Endothelial cell of umbilical vein (primary cell): Measurements from ENCODE around the gene PARD3B.

ENCODE experiments used
- EZH2 ChIP-seq: IDR thresholded peaks from 2 replicates; pipeline ENCODE4 v1.6.1; 2012; ENCODE audit warnings: borderline replicate concordance, low read depth, mild to moderate bottlenecking, moderate library complexity, low read length, inconsistent platforms; ENCODE audit not compliant: severe bottlenecking
- JUN ChIP-seq: IDR thresholded peaks from 2 replicates; pipeline ENCODE4 v1.6.1; 2011; ENCODE audit warnings: borderline replicate concordance, low read depth; ENCODE audit not compliant: insufficient read length, insufficient read depth
- MYC ChIP-seq: IDR thresholded peaks from one replicate; pipeline ENCODE4 v1.6.1; 2011; ENCODE audit warnings: mild to moderate bottlenecking, low read depth, low read length
- POLR2A ChIP-seq: IDR thresholded peaks from 2 replicates; pipeline ENCODE4 v1.6.1; 2012; ENCODE audit warnings: low read depth, mild to moderate bottlenecking, control low read depth, low read length
- TF ChIP-seq, protein P1 (sequence below), 2 donors: IDR thresholded peaks; 1 replicate in 1 of 2; 2 replicates in 1 of 2; pipeline ENCODE4 v1.5.1; 2011; ENCODE audit warnings: low read length in 2 of 2, mild to moderate bottlenecking in 2 of 2, moderate library complexity in 2 of 2, control low read depth in 1 of 2, inconsistent platforms in 1 of 2, low read depth in 1 of 2; ENCODE audit not compliant: insufficient read depth in 1 of 2; ENCODE audit errors: extremely low read depth in 1 of 2
- TF ChIP-seq, protein P2 (sequence below): IDR thresholded peaks from 2 replicates; pipeline ENCODE4 v1.6.1; 2011; ENCODE audit not compliant: insufficient read depth, insufficient read length

DNA sequence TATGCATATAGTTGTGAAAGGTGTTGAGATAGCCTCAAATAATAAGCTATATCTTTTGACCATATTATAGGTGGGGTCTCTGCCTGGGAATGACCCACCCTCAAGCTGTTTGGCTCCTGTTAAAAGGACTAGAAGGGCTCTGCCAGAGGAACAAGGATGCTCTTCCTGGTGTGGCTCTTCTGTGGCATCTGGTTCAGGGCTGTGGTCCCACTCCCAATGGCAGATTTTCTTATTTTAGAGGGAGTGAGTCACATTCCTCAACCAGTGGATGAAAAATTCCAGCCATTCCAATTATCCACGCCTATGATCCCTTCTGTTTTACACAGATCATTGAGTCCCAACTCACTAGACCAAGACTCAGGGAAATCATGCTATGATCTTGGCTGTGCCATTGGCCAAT lies 119.9 kb downstream of the PARD3B start:
- TF ChIP-seq, protein P1, sequence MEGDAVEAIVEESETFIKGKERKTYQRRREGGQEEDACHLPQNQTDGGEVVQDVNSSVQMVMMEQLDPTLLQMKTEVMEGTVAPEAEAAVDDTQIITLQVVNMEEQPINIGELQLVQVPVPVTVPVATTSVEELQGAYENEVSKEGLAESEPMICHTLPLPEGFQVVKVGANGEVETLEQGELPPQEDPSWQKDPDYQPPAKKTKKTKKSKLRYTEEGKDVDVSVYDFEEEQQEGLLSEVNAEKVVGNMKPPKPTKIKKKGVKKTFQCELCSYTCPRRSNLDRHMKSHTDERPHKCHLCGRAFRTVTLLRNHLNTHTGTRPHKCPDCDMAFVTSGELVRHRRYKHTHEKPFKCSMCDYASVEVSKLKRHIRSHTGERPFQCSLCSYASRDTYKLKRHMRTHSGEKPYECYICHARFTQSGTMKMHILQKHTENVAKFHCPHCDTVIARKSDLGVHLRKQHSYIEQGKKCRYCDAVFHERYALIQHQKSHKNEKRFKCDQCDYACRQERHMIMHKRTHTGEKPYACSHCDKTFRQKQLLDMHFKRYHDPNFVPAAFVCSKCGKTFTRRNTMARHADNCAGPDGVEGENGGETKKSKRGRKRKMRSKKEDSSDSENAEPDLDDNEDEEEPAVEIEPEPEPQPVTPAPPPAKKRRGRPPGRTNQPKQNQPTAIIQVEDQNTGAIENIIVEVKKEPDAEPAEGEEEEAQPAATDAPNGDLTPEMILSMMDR (IDR thresholded peaks at IDR 0.05; ENCODE audit: extremely low read depth in 1 of 2, insufficient read depth in 1 of 2, low read depth in 1 of 2, low read length in 2 of 2), result no peak
- TF ChIP-seq, protein P2, sequence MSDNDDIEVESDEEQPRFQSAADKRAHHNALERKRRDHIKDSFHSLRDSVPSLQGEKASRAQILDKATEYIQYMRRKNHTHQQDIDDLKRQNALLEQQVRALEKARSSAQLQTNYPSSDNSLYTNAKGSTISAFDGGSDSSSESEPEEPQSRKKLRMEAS, result no peak
- TF ChIP-seq JUN (peak; percentile 13), POLR2A (no peak), EZH2 (no peak), MYC (no peak)
